ENCODE data around the gene NRARP. TPM values are rescaled to one million over a fixed set of nuclear protein-coding genes. Genes with fewer than 3 reads are reported as not detected.
"Not testable (repeated sequence)": the region's sequence is repeated elsewhere in the genome, so short reads cannot be mapped to it uniquely, and the experiment has no call there.

Gene NRARP
- polyA plus RNA-seq, 6 donors from 2014 or later: 0.37 TPM; not detected in 5

GRCh38 chr9:137330689-137331088 is 28.6 kb upstream of the NRARP start:
- Mint-ChIP-seq H3K4me3 (no peak overlapping the region), H3K27me3 (no peaks in the 10 kb centered on the region), H3K36me3 (no peaks in the 10 kb centered on the region), H3K9me3 (peaks cover 0 to 2% (median under 1%) of the 10 kb centered on the region in 7 donors), H3K27ac (no peak overlapping the region), H3K4me1 (peaks cover 16 to 26% (median 26%) of the 10 kb centered on the region in 3 donors)
- ATAC-seq (ENCODE audit: low read depth in 2 of 2) (no peak), DNase-seq (no peak)

- not testable (repeated sequence) for H3K27me3 Mint-ChIP-seq; ATAC-seq (ENCODE audit: low read depth in 2 of 2); H3K9me3 Mint-ChIP-seq; H3K36me3 Mint-ChIP-seq; H3K27ac Mint-ChIP-seq; H3K4me3 Mint-ChIP-seq; DNase-seq
- peaks cover 12 to 24% (median 22%) of the 10 kb centered on the region in 3 donors for H3K4me1 Mint-ChIP-seq
Observed at GRCh38 chr9:137329590-137329989, 27.5 kb upstream of the NRARP start.

GRCh38 chr9:137327641-137328550 is 25.8 kb upstream of the NRARP start:
- DNase-seq; H3K27me3 Mint-ChIP-seq; H3K9me3 Mint-ChIP-seq; H3K36me3 Mint-ChIP-seq; ATAC-seq (ENCODE audit: low read depth in 2 of 2): not testable (repeated sequence)
- Mint-ChIP-seq H3K4me3 (peak overlapping the region in 4 of 8 donors; percentile 44 to 94 (median 84)), H3K27ac (peak overlapping the region in 3 of 6 donors; percentile 14 to 90 (median 38)), H3K4me1 (peaks cover 12 to 22% (median 21%) of the 10 kb centered on the region in 3 donors)

- H3K4me3 Mint-ChIP-seq: peak overlapping the region; percentile 77 to 97 (median 86)
- H3K36me3 Mint-ChIP-seq: no peaks in the 10 kb centered on the region
- ATAC-seq (ENCODE audit: low read depth in 2 of 2) (peak; percentile 92 to 95), DNase-seq (peak; percentile 84)
- no peaks in the 10 kb centered on the region for H3K27me3 Mint-ChIP-seq
- H3K4me1 Mint-ChIP-seq: peaks cover 12 to 22% (median 21%) of the 10 kb centered on the region in 3 donors
- H3K27ac Mint-ChIP-seq: peak overlapping the region; percentile 87 to 99 (median 92)
- H3K9me3 Mint-ChIP-seq: peaks cover 0 to 2% (median 0%) of the 10 kb centered on the region in 7 donors
Observed at GRCh38 chr9:137326445-137327065, 24.5 kb upstream of the NRARP start.

- peaks cover 0 to 2% (median 0%) of the 10 kb centered on the region in 7 donors for H3K9me3 Mint-ChIP-seq
- no peak for DNase-seq
- H3K4me3 Mint-ChIP-seq: peak overlapping the region in 6 of 8 donors; percentile 65 to 94 (median 82)
- no peaks in the 10 kb centered on the region for H3K36me3 Mint-ChIP-seq
- H3K27ac Mint-ChIP-seq: peak overlapping the region; percentile 41 to 99 (median 92)
- peaks cover 12 to 23% (median 21%) of the 10 kb centered on the region in 3 donors for H3K4me1 Mint-ChIP-seq
- no peaks in the 10 kb centered on the region for H3K27me3 Mint-ChIP-seq
- ATAC-seq (ENCODE audit: low read depth in 2 of 2): no peak
Observed at GRCh38 chr9:137325799-137326198, 23.7 kb upstream of the NRARP start.

- Mint-ChIP-seq H3K9me3 (peaks cover 0 to 2% (median 0%) of the 10 kb centered on the region in 7 donors), H3K27ac (peak overlapping the region in 4 of 6 donors; percentile 62 to 94 (median 86)), H3K36me3 (no peaks in the 10 kb centered on the region), H3K4me3 (peak overlapping the region in 6 of 8 donors; percentile 19 to 68 (median 42)), H3K27me3 (no peaks in the 10 kb centered on the region), H3K4me1 (peaks cover 15 to 29% (median 26%) of the 10 kb centered on the region in 3 donors)
- ATAC-seq (ENCODE audit: low read depth in 2 of 2): no peak
- DNase-seq: no peak
Observed at GRCh38 chr9:137325124-137325523, 23.1 kb upstream of the NRARP start.

- ATAC-seq (ENCODE audit: low read depth in 2 of 2): no peak
- DNase-seq: no peak
- peak overlapping the region in 2 of 6 donors; percentile 50 to 83 for H3K27ac Mint-ChIP-seq
Observed at GRCh38 chr9:137323531-137324331, 21.7 kb upstream of the NRARP start.

GRCh38 chr9:137321726-137322361 is 19.8 kb upstream of the NRARP start:
- no peak overlapping the region for H3K27ac Mint-ChIP-seq
- H3K4me3 Mint-ChIP-seq: peak overlapping the region in 2 of 8 donors; percentile 8 to 30
- peaks cover 0 to 2% (median 0%) of the 10 kb centered on the region in 7 donors for H3K9me3 Mint-ChIP-seq
- H3K36me3 Mint-ChIP-seq: no peaks in the 10 kb centered on the region
- no peak for ATAC-seq (ENCODE audit: low read depth in 2 of 2)
- no peak for DNase-seq
- H3K27me3 Mint-ChIP-seq: peaks cover 0 to 3% (median 0%) of the 10 kb centered on the region in 3 donors
- peaks cover 10 to 23% (median 20%) of the 10 kb centered on the region in 3 donors for H3K4me1 Mint-ChIP-seq

More at GRCh38 chr9:137323531-137324331, 21.7 kb upstream of the NRARP start:
- peak overlapping the region in 1 of 8 donors; percentile 30 for H3K4me3 Mint-ChIP-seq
- no peaks in the 10 kb centered on the region for H3K27me3 Mint-ChIP-seq
- peaks cover 15 to 29% (median 26%) of the 10 kb centered on the region in 3 donors for H3K4me1 Mint-ChIP-seq
- H3K36me3 Mint-ChIP-seq: no peaks in the 10 kb centered on the region
- H3K9me3 Mint-ChIP-seq: peaks cover 0 to 2% (median 0%) of the 10 kb centered on the region in 7 donors

- peak; percentile 88 to 90 for ATAC-seq (ENCODE audit: low read depth in 2 of 2)
- peak; percentile 68 for DNase-seq
Observed at GRCh38 chr9:137320555-137321384, 18.7 kb upstream of the NRARP start.

GRCh38 chr9:137319739-137320551 is 17.9 kb upstream of the NRARP start:
- ATAC-seq (ENCODE audit: low read depth in 2 of 2) (no peak), DNase-seq (no peak)
- Mint-ChIP-seq H3K9me3 (no peaks in the 10 kb centered on the region), H3K27me3 (peaks cover 0 to 6% (median 0%) of the 10 kb centered on the region in 3 donors), H3K27ac (peak overlapping the region in 1 of 6 donors; percentile 90), H3K4me3 (peak overlapping the region in 4 of 8 donors; percentile 32 to 77 (median 74)), H3K36me3 (no peaks in the 10 kb centered on the region), H3K4me1 (peaks cover 4 to 8% (median 5%) of the 10 kb centered on the region in 3 donors)

More at GRCh38 chr9:137320555-137321384, 18.7 kb upstream of the NRARP start:
- Mint-ChIP-seq H3K4me3 (peak overlapping the region; percentile 46 to 85 (median 76)), H3K36me3 (no peaks in the 10 kb centered on the region), H3K9me3 (no peaks in the 10 kb centered on the region), H3K27ac (peak overlapping the region in 5 of 6 donors; percentile 14 to 90 (median 41)), H3K27me3 (peaks cover 0 to 6% (median 0%) of the 10 kb centered on the region in 3 donors), H3K4me1 (peaks cover 4 to 12% (median 9%) of the 10 kb centered on the region in 3 donors)

Data from naive B cell (primary cell).